Nephron (organoid): ENCODE results near the gene ATP2A1.

Experiments
- H3K27ac Mint-ChIP-seq, 3 experiments: 2 replicates each; pipeline ENCODE4 v1.8.0; 2020; ENCODE audit warnings: mixed read lengths in 3 of 3, mild to moderate bottlenecking in 2 of 3, moderate library complexity in 1 of 3
- H3K27me3 Mint-ChIP-seq: 2 replicates; pipeline ENCODE4 v1.8.0; 2021; ENCODE audit warnings: low read depth, mild to moderate bottlenecking, moderate library complexity, mixed read lengths
- H3K36me3 Mint-ChIP-seq: 2 replicates; pipeline ENCODE4 v1.8.0; 2020; ENCODE audit warnings: low read depth, mixed read lengths
- H3K4me1 Mint-ChIP-seq: 2 replicates; pipeline ENCODE4 v1.8.0; 2020; ENCODE audit warnings: mixed read lengths
- H3K4me3 Mint-ChIP-seq, 3 experiments: 2 replicates each; pipeline ENCODE4 v1.8.0; 2020; ENCODE audit warnings: mild to moderate bottlenecking in 3 of 3, mixed read lengths in 3 of 3, moderate library complexity in 2 of 3
- H3K9me3 Mint-ChIP-seq: 2 replicates; pipeline ENCODE4 v1.8.0; 2020; ENCODE audit warnings: mixed read lengths
- CTCF ChIP-seq, 3 experiments: fragments of 200-600 bp; sonication (generic); IDR thresholded peaks; one replicate each; pipeline ENCODE4 v1.5.0; 2021; ENCODE audit warnings: antibody characterized with exemption in 3 of 3; ENCODE audit not compliant: unreplicated experiment in 3 of 3

Gene ATP2A1

GRCh38 chr16:28876973-28877654, 1.2 kb upstream of the ATP2A1 start:
- peak overlapping the region; percentile 78 to 83 (median 80) for H3K27ac Mint-ChIP-seq
- TF ChIP-seq CTCF (IDR thresholded peaks at IDR 0.05; ENCODE audit: unreplicated experiment in 3 of 3), result no peak
- H3K9me3 Mint-ChIP-seq, result no peaks in the 10 kb centered on the region
- peak overlapping the region in 2 of 3 experiments; percentile 41 to 77 for H3K4me3 Mint-ChIP-seq
- no peaks in the 10 kb centered on the region for H3K27me3 Mint-ChIP-seq
- peaks cover 56% of the 10 kb centered on the region for H3K4me1 Mint-ChIP-seq
- peaks cover 14% of the 10 kb centered on the region for H3K36me3 Mint-ChIP-seq

GRCh38 chr16:28877655-28878000, 660 bp upstream of the ATP2A1 start:
- no peaks in the 10 kb centered on the region for H3K27me3 Mint-ChIP-seq
- peak overlapping the region; percentile 18 to 80 (median 72) for H3K27ac Mint-ChIP-seq
- H3K4me1 Mint-ChIP-seq, result peaks cover 60% of the 10 kb centered on the region
- peak overlapping the region; percentile 89 to 91 (median 89) for H3K4me3 Mint-ChIP-seq
- peaks cover 11% of the 10 kb centered on the region for H3K36me3 Mint-ChIP-seq
- no peak for TF ChIP-seq CTCF (IDR thresholded peaks at IDR 0.05; ENCODE audit: unreplicated experiment in 3 of 3)
- no peaks in the 10 kb centered on the region for H3K9me3 Mint-ChIP-seq

- Mint-ChIP-seq H3K36me3 (peaks cover 3% of the 10 kb centered on the region), H3K27me3 (no peaks in the 10 kb centered on the region), H3K4me1 (peaks cover 68% of the 10 kb centered on the region), H3K4me3 (peak overlapping the region; percentile 89 to 91 (median 89)), H3K9me3 (no peaks in the 10 kb centered on the region), H3K27ac (peak overlapping the region; percentile 37 to 60 (median 49))
- no peak for TF ChIP-seq CTCF (IDR thresholded peaks at IDR 0.05; ENCODE audit: unreplicated experiment in 3 of 3)
These were observed 1.1 kb downstream of the ATP2A1 start for GRCh38 chr16:28879261-28879840.

GRCh38 chr16:28879841-28880588, 1.7 kb downstream of the ATP2A1 start:
- Mint-ChIP-seq H3K4me1 (peaks cover 66% of the 10 kb centered on the region), H3K4me3 (peak overlapping the region; percentile 89 to 91 (median 89)), H3K36me3 (peaks cover 3% of the 10 kb centered on the region), H3K9me3 (no peaks in the 10 kb centered on the region), H3K27ac (peak overlapping the region; percentile 14 to 89 (median 59)), H3K27me3 (no peaks in the 10 kb centered on the region)
- peak in 1 of 3 experiments; percentile 19 for TF ChIP-seq CTCF (IDR thresholded peaks at IDR 0.05; ENCODE audit: unreplicated experiment in 3 of 3)

GRCh38 chr16:28880589-28880915, 2.3 kb downstream of the ATP2A1 start:
- TF ChIP-seq CTCF (IDR thresholded peaks at IDR 0.05; ENCODE audit: unreplicated experiment in 3 of 3), result no peak
- H3K27me3 Mint-ChIP-seq, result no peaks in the 10 kb centered on the region
- no peaks in the 10 kb centered on the region for H3K9me3 Mint-ChIP-seq
- no peaks in the 10 kb centered on the region for H3K36me3 Mint-ChIP-seq
- H3K27ac Mint-ChIP-seq, result peak overlapping the region; percentile 14 to 89 (median 59)
- peak overlapping the region; percentile 89 to 91 (median 89) for H3K4me3 Mint-ChIP-seq
- peaks cover 61% of the 10 kb centered on the region for H3K4me1 Mint-ChIP-seq
